ENCODE measurements around the gene GATD1. TPM values are rescaled to one million over a fixed set of nuclear protein-coding genes. Genes with fewer than 3 reads are reported as not detected.

GATD1 gene
- polyA plus RNA-seq, 2 of the 4 experiments (the other 2 are of a cell fraction), result 14.5 to 43.1 TPM

DNA sequence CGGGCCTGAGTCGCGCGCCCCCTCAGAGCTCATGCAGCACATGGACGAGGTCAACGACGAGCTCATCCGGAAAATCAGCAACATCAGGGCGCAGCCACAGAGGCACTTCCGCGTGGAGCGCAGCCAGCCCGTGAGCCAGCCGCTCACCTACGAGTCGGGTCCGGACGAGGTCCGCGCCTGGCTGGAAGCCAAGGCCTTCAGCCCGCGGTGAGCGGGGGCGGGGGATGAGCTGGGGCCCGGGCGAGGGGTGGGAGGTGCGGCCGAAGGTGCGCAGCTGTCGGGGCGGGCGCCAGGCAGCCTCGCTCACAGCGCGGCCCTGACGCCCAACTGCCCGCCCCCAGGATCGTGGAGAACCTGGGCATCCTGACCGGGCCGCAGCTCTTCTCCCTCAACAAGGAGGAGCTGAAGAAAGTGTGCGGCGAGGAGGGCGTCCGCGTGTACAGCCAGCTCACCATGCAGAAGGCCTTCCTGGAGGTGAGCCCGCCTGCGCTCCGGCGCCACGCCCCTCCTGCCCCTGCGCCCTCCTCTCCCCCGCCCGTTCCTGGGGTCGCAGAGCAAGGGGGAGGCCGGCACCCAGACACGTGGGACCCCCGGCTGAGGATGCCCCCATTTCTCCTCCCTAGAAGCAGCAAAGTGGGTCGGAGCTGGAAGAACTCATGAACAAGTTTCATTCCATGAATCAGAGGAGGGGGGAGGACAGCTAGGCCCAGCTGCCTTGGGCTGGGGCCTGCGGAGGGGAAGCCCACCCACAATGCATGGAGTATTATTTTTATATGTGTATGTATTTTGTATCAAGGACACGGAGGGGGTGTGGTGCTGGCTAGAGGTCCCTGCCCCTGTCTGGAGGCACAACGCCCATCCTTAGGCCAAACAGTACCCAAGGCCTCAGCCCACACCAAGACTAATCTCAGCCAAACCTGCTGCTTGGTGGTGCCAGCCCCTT is 50.7 kb downstream of the GATD1 start:
- POLR2A ChIA-PET, result interaction anchor here (0.6 to 2.5 kb wide), 2 partner anchors 21 to 31 kb away, joined by 3 to 14 read pairs; partner anchors contain the start of genes DEAF1 and TMEM80

DNA sequence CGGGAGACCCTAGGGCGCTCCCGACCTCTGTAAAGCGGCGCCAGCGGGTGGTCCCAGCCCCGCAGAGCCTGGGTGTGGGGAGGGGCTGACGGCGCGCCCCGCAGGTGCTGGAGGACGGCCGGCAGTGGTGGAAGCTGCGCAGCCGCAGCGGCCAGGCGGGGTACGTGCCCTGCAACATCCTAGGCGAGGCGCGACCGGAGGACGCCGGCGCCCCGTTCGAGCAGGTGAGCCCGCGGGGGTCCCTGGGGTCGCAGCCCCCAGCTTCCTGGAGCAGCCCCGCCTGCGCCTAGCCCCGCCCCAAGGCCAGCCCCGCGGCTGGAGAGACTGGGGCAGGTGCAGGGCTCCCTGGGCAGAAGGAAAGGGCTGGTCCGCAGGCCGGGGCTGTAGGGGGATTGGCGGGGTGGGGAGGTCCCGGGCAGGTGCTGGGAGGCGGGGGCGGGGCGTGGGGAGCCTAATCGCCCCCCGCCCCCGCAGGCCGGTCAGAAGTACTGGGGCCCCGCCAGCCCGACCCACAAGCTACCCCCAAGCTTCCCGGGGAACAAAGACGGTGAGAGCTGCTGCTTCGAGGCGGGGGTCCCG is 51.6 kb downstream of the GATD1 start:
- Histone ChIP-seq H3K27ac (peak overlapping the region in 1 of 2 experiments; percentile 93; a peak in 2 of 6 replicates), H3K4me2 (no peak overlapping the region), H3K4me3 (no peak overlapping the region), H3K9me3 (no peaks in the 10 kb centered on the region), H3K4me1 (peaks cover 56% of the 10 kb centered on the region)
- TF ChIP-seq MAFK (IDR thresholded peaks at IDR 0.05; ENCODE audit: partially characterized antibody), result no peak
- no peak for TF ChIP-seq SMC3 (IDR thresholded peaks at IDR 0.05)
- TF ChIP-seq RNF2 (IDR thresholded peaks at IDR 0.05; ENCODE audit: borderline replicate concordance, low read depth), result no peak
- TF ChIP-seq NPAS2 (CRISPR knock-in tag; IDR thresholded peaks at IDR 0.05; ENCODE audit: borderline replicate concordance), result no peak
- no peak for TF ChIP-seq EP300 (IDR thresholded peaks at IDR 0.05)
- TF ChIP-seq HOXA7 (CRISPR knock-in tag; IDR thresholded peaks at IDR 0.05), result no peak
- TF ChIP-seq, protein P1, sequence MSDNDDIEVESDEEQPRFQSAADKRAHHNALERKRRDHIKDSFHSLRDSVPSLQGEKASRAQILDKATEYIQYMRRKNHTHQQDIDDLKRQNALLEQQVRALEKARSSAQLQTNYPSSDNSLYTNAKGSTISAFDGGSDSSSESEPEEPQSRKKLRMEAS (IDR thresholded peaks at IDR 0.05), result no peak
- no peak for TF ChIP-seq ZC3H11A (IDR thresholded peaks at IDR 0.05)
- no peak for TF ChIP-seq NR3C1 (IDR thresholded peaks at IDR 0.05)
- no peak for TF ChIP-seq MAZ (IDR thresholded peaks at IDR 0.05; ENCODE audit: borderline replicate concordance, low read depth, low read length)
- no peak for TF ChIP-seq POLR2A (IDR thresholded peaks at IDR 0.05; ENCODE audit: low read length)
- TF ChIP-seq JUN (IDR thresholded peaks at IDR 0.05), result no peak
- no peak for TF ChIP-seq MYC (IDR thresholded peaks at IDR 0.05; ENCODE audit: borderline replicate concordance, low read length)
- 94% methylated on average over 26 of the region's 53 CpGs for WGBS (ENCODE audit: missing lambda C conversion rate)
- FAIRE-seq (no peak), ATAC-seq (no peak), DNase-seq (ENCODE audit: low read depth in 1 of 2, low spot score in 1 of 2) (no peak)
- ChIA-PET CTCF (interaction anchor here (0.7 to 20.1 kb wide), 5 partner anchors 20 to 170 kb away, joined by 3 to 599 read pairs (median 44); partner anchors contain the start of genes DEAF1, EPS8L2, TALDO1 and TMEM80), POLR2A (interaction anchor here (2.5 kb wide), 1 partner anchor 30 kb away, joined by 14 read pairs; the partner anchor contains the start of genes DEAF1 and TMEM80)

More for the DNA sequence above, 50.7 kb downstream of the GATD1 start:
- TF ChIP-seq MAFK (IDR thresholded peaks at IDR 0.05; ENCODE audit: partially characterized antibody) (no peak), ZC3H11A (IDR thresholded peaks at IDR 0.05) (no peak), NR3C1 (IDR thresholded peaks at IDR 0.05) (no peak), MAZ (IDR thresholded peaks at IDR 0.05; ENCODE audit: borderline replicate concordance, low read depth, low read length) (no peak), HEYL (CRISPR knock-in tag; IDR thresholded peaks at IDR 0.05) (no peak), NFE2L2 (conservative IDR thresholded peaks at IDR 0.05; ENCODE audit: low read length) (no peak), FOSL2 (IDR thresholded peaks at IDR 0.05) (no peak), FOSL2 (CRISPR knock-in tag; IDR thresholded peaks at IDR 0.05) (no peak), BHLHE40 (IDR thresholded peaks at IDR 0.05; ENCODE audit: low read depth, low read length) (no peak)
- TF ChIP-seq, protein P2, sequence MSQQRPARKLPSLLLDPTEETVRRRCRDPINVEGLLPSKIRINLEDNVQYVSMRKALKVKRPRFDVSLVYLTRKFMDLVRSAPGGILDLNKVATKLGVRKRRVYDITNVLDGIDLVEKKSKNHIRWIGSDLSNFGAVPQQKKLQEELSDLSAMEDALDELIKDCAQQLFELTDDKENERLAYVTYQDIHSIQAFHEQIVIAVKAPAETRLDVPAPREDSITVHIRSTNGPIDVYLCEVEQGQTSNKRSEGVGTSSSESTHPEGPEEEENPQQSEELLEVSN (IDR thresholded peaks at IDR 0.05; ENCODE audit: borderline replicate concordance, low read depth), result no peak
- FAIRE-seq (no peak), ATAC-seq (peak; percentile 7 to 9; a peak in 4 of 6 replicates), DNase-seq (ENCODE audit: low read depth in 1 of 2, low spot score in 1 of 2) (no peak)
- CTCF ChIA-PET, result interaction anchor here (0.8 to 20.1 kb wide), 19 partner anchors 12 to 174 kb away, joined by 3 to 599 read pairs (median 6); partner anchors contain the start of genes DEAF1, EPS8L2, TALDO1 and TMEM80
- H3K9me3 ChIP-seq, result no peaks in the 10 kb centered on the region
- peak overlapping the region; percentile 63 for H3K4me2 ChIP-seq
- H3K4me1 ChIP-seq, result peaks cover 56% of the 10 kb centered on the region
- WGBS (ENCODE audit: missing lambda C conversion rate), result 83% methylated on average over 40 of the region's 61 CpGs
- H3K4me3 ChIP-seq, result no peak overlapping the region
- H3K27ac ChIP-seq, result peak overlapping the region; percentile 79 to 93; a peak in 5 of 6 replicates

DNA sequence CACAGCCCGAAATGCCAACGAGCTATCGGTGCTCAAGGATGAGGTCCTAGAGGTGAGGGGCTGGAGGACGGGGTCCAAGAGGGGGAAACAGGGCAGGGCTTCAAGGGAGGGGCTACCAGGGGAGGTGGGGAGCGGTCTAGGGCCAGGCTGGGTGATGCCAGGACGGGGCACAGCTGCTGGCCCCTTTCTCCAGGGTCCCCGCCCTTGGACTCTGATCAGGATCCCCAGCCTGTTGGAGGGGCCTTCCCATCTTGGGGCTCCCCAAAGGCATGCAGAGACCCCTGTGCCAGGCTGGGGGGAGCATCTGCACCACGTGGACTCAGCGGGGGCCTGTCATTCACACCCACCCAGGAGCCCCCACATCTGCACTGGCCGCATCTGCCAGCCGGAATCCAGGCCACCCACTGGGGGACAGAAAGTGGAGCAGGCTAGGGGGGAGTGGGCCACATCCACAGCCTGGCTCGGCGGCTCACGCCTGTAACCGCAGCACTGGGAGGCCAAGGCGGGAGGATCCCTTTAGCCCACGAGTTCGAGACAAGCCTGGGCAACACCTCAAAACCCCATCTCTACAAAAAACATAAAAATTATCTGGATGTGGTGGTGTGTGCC is 52.4 kb downstream of the GATD1 start:
- ATAC-seq, result no peak
- Histone ChIP-seq H3K9me3 (no peaks in the 10 kb centered on the region), H3K4me1 (peaks cover 56% of the 10 kb centered on the region), H3K4me2 (no peak overlapping the region), H3K27ac (peak overlapping the region in 1 of 2 experiments; percentile 35; a peak in 2 of 6 replicates), H3K4me3 (no peak overlapping the region)
- DNase-seq (ENCODE audit: low read depth in 1 of 2, low spot score in 1 of 2), result no peak
- FAIRE-seq, result no peak
- no peak for TF ChIP-seq CEBPB (IDR thresholded peaks at IDR 0.05)
- no peak for TF ChIP-seq CBX2 (IDR thresholded peaks at IDR 0.05; ENCODE audit: borderline replicate concordance, low read depth)
- TF ChIP-seq RNF2 (IDR thresholded peaks at IDR 0.05; ENCODE audit: borderline replicate concordance, low read depth), result no peak
- no peak for TF ChIP-seq SMC3 (IDR thresholded peaks at IDR 0.05)
- no peak for TF ChIP-seq ZC3H11A (IDR thresholded peaks at IDR 0.05)
- TF ChIP-seq MAZ (IDR thresholded peaks at IDR 0.05; ENCODE audit: borderline replicate concordance, low read depth, low read length), result no peak
- TF ChIP-seq, protein P2 (IDR thresholded peaks at IDR 0.05; ENCODE audit: borderline replicate concordance, low read depth), result no peak
- no peak for TF ChIP-seq NFE2L2 (conservative IDR thresholded peaks at IDR 0.05; ENCODE audit: low read length)
- no peak for TF ChIP-seq BHLHE40 (IDR thresholded peaks at IDR 0.05; ENCODE audit: low read depth, low read length)
- ChIA-PET POLR2A (no interaction called here), CTCF (interaction anchor here (0.7 to 20.1 kb wide), 16 partner anchors 8 to 169 kb away, joined by 3 to 599 read pairs (median 17); partner anchors contain the start of genes DEAF1, EPS8L2, TALDO1 and TMEM80)
- WGBS (ENCODE audit: missing lambda C conversion rate), result 87% methylated on average over 17 of the region's 18 CpGs

All from A549 (cell line).